Brain microvascular endothelial cell (primary cell): ENCODE measurements around the gene RAPGEF1.

ENCODE experiments used
- DNase-seq: peaks from one replicate; pipeline ENCODE4 v3.0.0-alpha.2; 2020
- H3K27ac ChIP-seq: fragments of 250-450 bp; sonication (Bioruptor Pico); 2 replicates; pipeline ENCODE4 v1.5.1; 2020; ENCODE audit warnings: mild to moderate bottlenecking, moderate library complexity
- H3K27me3 ChIP-seq: fragments of 250-450 bp; sonication (Bioruptor Pico); replicated peaks from 2 replicates; pipeline ENCODE4 v1.5.1; 2020; ENCODE audit warnings: mild to moderate bottlenecking
- H3K36me3 ChIP-seq: fragments of 250-450 bp; sonication (Bioruptor Pico); replicated peaks from 2 replicates; pipeline ENCODE4 v1.5.1; 2020; ENCODE audit warnings: mild to moderate bottlenecking
- H3K4me3 ChIP-seq: 2 replicates; pipeline ENCODE4 v1.5.1; 2011; ENCODE audit warnings: low read depth, mild to moderate bottlenecking, control low read depth, low read length, moderate library complexity
- CTCF ChIP-seq: IDR thresholded peaks from 2 replicates; pipeline ENCODE4 v1.5.1; 2011; ENCODE audit warnings: low read depth, mild to moderate bottlenecking, moderate library complexity, low read length, control low read depth, inconsistent platforms; ENCODE audit errors: missing control alignments
- in situ Hi-C: cut with HindIII; loops from 2 replicates; pipeline ENCODE4 v1.10.0; 2017; ENCODE audit warnings: low sequenced_read_pairs, low pct_ligation_motif_present

The RAPGEF1 gene

GRCh38 chr9:131739133-131739958 is 530 bp downstream of the RAPGEF1 start:
- DNase-seq = no peak

GRCh38 chr9:131738293-131739132 is 1.4 kb downstream of the RAPGEF1 start:
- Histone ChIP-seq H3K4me3 (peak overlapping the region; percentile 63), H3K36me3 (no peaks in the 10 kb centered on the region), H3K27ac (no peak overlapping the region), H3K27me3 (no peaks in the 10 kb centered on the region)
- TF ChIP-seq CTCF = no peak
- no peak for DNase-seq
- in situ Hi-C loops = no loop called here

More at GRCh38 chr9:131739133-131739958, 530 bp downstream of the RAPGEF1 start:
- H3K4me3 ChIP-seq = peak overlapping the region; percentile 63
- H3K36me3 ChIP-seq = no peaks in the 10 kb centered on the region
- peak overlapping the region; percentile 49 for H3K27ac ChIP-seq
- in situ Hi-C loops = no loop called here
- no peaks in the 10 kb centered on the region for H3K27me3 ChIP-seq
- no peak for TF ChIP-seq CTCF

- no peak overlapping the region for H3K4me3 ChIP-seq
- in situ Hi-C loops = no loop called here
Observed at GRCh38 chr9:131737426-131737825, 2.5 kb downstream of the RAPGEF1 start.

GRCh38 chr9:131736431-131736830 is 3.4 kb downstream of the RAPGEF1 start:
- in situ Hi-C loops = no loop called here
- Histone ChIP-seq H3K27me3 (no peaks in the 10 kb centered on the region), H3K36me3 (no peaks in the 10 kb centered on the region), H3K27ac (no peak overlapping the region), H3K4me3 (no peak overlapping the region)
- peak; percentile 2 for TF ChIP-seq CTCF
- no peak for DNase-seq

More at GRCh38 chr9:131737426-131737825, 2.5 kb downstream of the RAPGEF1 start:
- TF ChIP-seq CTCF = no peak
- Histone ChIP-seq H3K27ac (no peak overlapping the region), H3K27me3 (no peaks in the 10 kb centered on the region), H3K36me3 (no peaks in the 10 kb centered on the region)
- DNase-seq = no peak

GRCh38 chr9:131735238-131736128 is 4.4 kb downstream of the RAPGEF1 start:
- in situ Hi-C loops = no loop called here
- H3K27ac ChIP-seq = no peak overlapping the region

More at GRCh38 chr9:131735238-131736128, 4.4 kb downstream of the RAPGEF1 start:
- DNase-seq = peak; percentile 16
- H3K27me3 ChIP-seq = no peaks in the 10 kb centered on the region
- no peak for TF ChIP-seq CTCF
- no peaks in the 10 kb centered on the region for H3K36me3 ChIP-seq
- H3K4me3 ChIP-seq = no peak overlapping the region
